Measurements from ENCODE around the gene DENND10. TPM values are rescaled to one million over a fixed set of nuclear protein-coding genes. Genes with fewer than 3 reads are reported as not detected.

DENND10 gene
- total RNA-seq, 1 donor = 102 TPM

GRCh38 chr10:119070395-119071165 is 33.3 kb upstream of the DENND10 start:
- H3K4me1 ChIP-seq (ENCODE audit: insufficient read depth, low read length) = no peaks in the 10 kb centered on the region
- H3K4me2 ChIP-seq (ENCODE audit: insufficient read depth, low read length) = no peak overlapping the region
- H4K20me1 ChIP-seq (ENCODE audit: insufficient read depth, low read length) = peaks cover 55% of the 10 kb centered on the region
- no peak overlapping the region for H2AFZ ChIP-seq (ENCODE audit: low read length)
- H3K4me3 ChIP-seq (ENCODE audit: insufficient read depth, low read length) = no peak overlapping the region
- H3K79me2 ChIP-seq (ENCODE audit: insufficient read depth, low read length) = peaks cover 94% of the 10 kb centered on the region
- H3K36me3 ChIP-seq (ENCODE audit: insufficient read depth, low read length) = peaks cover 73% of the 10 kb centered on the region
- H3K27ac ChIP-seq (ENCODE audit: low read depth, low read length) = no peak overlapping the region
- TF ChIP-seq, protein P1, sequence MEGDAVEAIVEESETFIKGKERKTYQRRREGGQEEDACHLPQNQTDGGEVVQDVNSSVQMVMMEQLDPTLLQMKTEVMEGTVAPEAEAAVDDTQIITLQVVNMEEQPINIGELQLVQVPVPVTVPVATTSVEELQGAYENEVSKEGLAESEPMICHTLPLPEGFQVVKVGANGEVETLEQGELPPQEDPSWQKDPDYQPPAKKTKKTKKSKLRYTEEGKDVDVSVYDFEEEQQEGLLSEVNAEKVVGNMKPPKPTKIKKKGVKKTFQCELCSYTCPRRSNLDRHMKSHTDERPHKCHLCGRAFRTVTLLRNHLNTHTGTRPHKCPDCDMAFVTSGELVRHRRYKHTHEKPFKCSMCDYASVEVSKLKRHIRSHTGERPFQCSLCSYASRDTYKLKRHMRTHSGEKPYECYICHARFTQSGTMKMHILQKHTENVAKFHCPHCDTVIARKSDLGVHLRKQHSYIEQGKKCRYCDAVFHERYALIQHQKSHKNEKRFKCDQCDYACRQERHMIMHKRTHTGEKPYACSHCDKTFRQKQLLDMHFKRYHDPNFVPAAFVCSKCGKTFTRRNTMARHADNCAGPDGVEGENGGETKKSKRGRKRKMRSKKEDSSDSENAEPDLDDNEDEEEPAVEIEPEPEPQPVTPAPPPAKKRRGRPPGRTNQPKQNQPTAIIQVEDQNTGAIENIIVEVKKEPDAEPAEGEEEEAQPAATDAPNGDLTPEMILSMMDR (IDR thresholded peaks at IDR 0.05; ENCODE audit: extremely low read depth, low read depth, low read length) = no peak
- no peaks in the 10 kb centered on the region for H3K27me3 ChIP-seq (ENCODE audit: insufficient read depth, low read length)
- DNase-seq (ENCODE audit: insufficient read length, low spot score, missing footprints) = no peak
- H3K9me3 ChIP-seq (ENCODE audit: low read depth, low read length) = no peaks in the 10 kb centered on the region

DNA sequence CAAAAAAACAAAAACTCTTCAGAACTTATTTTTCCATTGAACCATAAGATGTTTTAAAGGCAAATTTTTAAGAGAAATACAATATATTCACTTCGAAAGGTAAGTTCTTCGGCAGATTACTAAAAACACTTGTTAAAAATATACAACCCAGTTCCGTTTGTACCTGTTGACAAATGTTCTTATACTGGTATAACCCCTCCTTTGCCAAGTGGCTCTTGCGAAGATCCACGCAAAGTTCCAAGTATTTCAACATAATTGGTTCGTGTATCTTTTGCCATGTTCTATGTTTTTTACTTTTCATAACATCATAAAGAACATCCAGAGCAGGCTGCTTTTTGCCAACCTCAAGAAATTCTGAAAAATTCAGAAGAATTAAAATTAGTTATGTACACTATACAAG is 30.3 kb upstream of the DENND10 start:
- Histone ChIP-seq H3K27ac (ENCODE audit: low read depth, low read length) (no peak overlapping the region), H3K4me2 (ENCODE audit: insufficient read depth, low read length) (no peak overlapping the region), H3K79me2 (ENCODE audit: insufficient read depth, low read length) (peaks cover 97% of the 10 kb centered on the region), H3K4me1 (ENCODE audit: insufficient read depth, low read length) (peaks cover 8% of the 10 kb centered on the region), H3K9me3 (ENCODE audit: low read depth, low read length) (no peaks in the 10 kb centered on the region), H3K27me3 (ENCODE audit: insufficient read depth, low read length) (no peaks in the 10 kb centered on the region), H3K36me3 (ENCODE audit: insufficient read depth, low read length) (peaks cover 46% of the 10 kb centered on the region), H3K4me3 (ENCODE audit: insufficient read depth, low read length) (no peak overlapping the region), H2AFZ (ENCODE audit: low read length) (no peak overlapping the region), H4K20me1 (ENCODE audit: insufficient read depth, low read length) (peaks cover 63% of the 10 kb centered on the region)
- TF ChIP-seq, protein P1 (IDR thresholded peaks at IDR 0.05; ENCODE audit: extremely low read depth, low read depth, low read length) = no peak
- no peak for DNase-seq (ENCODE audit: insufficient read length, low spot score, missing footprints)

GRCh38 chr10:119078422-119079179 is 25.3 kb upstream of the DENND10 start:
- TF ChIP-seq, protein P1 (IDR thresholded peaks at IDR 0.05; ENCODE audit: extremely low read depth, low read depth, low read length) = no peak
- H3K27ac ChIP-seq (ENCODE audit: low read depth, low read length) = peak overlapping the region; percentile 96
- no peaks in the 10 kb centered on the region for H3K9me3 ChIP-seq (ENCODE audit: low read depth, low read length)
- H3K36me3 ChIP-seq (ENCODE audit: insufficient read depth, low read length) = no peaks in the 10 kb centered on the region
- H2AFZ ChIP-seq (ENCODE audit: low read length) = no peak overlapping the region
- peak; percentile 46 for DNase-seq (ENCODE audit: insufficient read length, low spot score, missing footprints)
- peaks cover 15% of the 10 kb centered on the region for H3K4me1 ChIP-seq (ENCODE audit: insufficient read depth, low read length)
- peaks cover 52% of the 10 kb centered on the region for H4K20me1 ChIP-seq (ENCODE audit: insufficient read depth, low read length)
- H3K4me3 ChIP-seq (ENCODE audit: insufficient read depth, low read length) = peak overlapping the region; percentile 99
- H3K4me2 ChIP-seq (ENCODE audit: insufficient read depth, low read length) = peak overlapping the region; percentile 96
- H3K79me2 ChIP-seq (ENCODE audit: insufficient read depth, low read length) = peaks cover 80% of the 10 kb centered on the region
- H3K27me3 ChIP-seq (ENCODE audit: insufficient read depth, low read length) = no peaks in the 10 kb centered on the region
